OCI-LY7 (cell line): Measurements from ENCODE around the gene BMERB1.

ENCODE experiments used
- EZH2phosphoT487 ChIP-seq: fragments of 200-600 bp; sonication (generic); IDR thresholded peaks from 2 replicates; pipeline ENCODE4 v1.6.1; 2018; ENCODE audit warnings: low read depth, borderline replicate concordance, mild to moderate bottlenecking, mixed run types, antibody characterized with exemption, low read length, moderate library complexity, mixed read lengths
- TF ChIP-seq, protein P1 (sequence below): fragments of 200-600 bp; sonication (generic); conservative IDR thresholded peaks from 2 replicates; pipeline ENCODE4 v1.5.1; 2014; ENCODE audit warnings: mild to moderate bottlenecking, antibody characterized with exemption, low read length, moderate library complexity, mixed read lengths

DNA sequence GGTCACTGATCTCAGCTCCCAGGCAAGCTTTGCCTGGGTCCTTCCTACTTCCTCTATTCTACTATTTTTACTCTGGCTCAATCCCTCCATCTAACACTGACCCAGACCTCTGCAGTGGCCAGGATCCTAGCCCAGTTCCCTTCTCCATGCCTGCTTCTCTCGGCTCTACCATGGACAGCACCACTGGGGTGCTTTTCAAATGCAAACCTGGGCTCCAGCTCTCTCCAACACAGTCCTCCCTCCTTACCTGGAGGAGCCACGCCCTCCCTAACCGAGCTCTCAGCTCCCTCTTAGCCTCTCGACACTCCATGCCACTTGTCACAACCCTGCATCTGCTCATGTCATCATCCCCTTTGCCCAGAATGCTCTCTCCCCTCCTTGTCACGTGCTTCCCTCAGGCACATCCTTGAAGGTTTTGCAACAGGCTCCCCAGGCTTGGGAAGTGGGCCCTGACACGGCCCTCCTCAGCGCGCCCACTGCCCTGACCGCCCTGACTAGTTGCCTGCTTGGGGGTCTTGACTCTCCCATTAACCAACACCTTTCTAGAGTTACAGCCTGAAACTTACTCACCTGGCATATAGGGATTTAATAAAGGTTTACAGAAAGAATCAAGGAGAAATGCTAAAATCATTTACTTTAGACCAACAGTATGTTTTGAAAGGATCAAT is 167.0 kb downstream of the BMERB1 start:
- TF ChIP-seq, protein P1, sequence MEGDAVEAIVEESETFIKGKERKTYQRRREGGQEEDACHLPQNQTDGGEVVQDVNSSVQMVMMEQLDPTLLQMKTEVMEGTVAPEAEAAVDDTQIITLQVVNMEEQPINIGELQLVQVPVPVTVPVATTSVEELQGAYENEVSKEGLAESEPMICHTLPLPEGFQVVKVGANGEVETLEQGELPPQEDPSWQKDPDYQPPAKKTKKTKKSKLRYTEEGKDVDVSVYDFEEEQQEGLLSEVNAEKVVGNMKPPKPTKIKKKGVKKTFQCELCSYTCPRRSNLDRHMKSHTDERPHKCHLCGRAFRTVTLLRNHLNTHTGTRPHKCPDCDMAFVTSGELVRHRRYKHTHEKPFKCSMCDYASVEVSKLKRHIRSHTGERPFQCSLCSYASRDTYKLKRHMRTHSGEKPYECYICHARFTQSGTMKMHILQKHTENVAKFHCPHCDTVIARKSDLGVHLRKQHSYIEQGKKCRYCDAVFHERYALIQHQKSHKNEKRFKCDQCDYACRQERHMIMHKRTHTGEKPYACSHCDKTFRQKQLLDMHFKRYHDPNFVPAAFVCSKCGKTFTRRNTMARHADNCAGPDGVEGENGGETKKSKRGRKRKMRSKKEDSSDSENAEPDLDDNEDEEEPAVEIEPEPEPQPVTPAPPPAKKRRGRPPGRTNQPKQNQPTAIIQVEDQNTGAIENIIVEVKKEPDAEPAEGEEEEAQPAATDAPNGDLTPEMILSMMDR = no peak
- TF ChIP-seq EZH2phosphoT487 = no peak
